ENCODE data around the gene PEAK1. TPM values are rescaled to one million over a fixed set of nuclear protein-coding genes. Genes with fewer than 3 reads are reported as not detected.
A peak's percentile ranks its signal among the peaks of the same experiment; 100 is the strongest.

The PEAK1 gene
- total RNA-seq, 4 donors from 2014 or later = 37.8 to 75.3 (median 55.0) TPM

GRCh38 chr15:77311618-77312398 lies 108.1 kb downstream of the PEAK1 start:
- DNase-seq (ENCODE audit: low spot score) (no peak), ATAC-seq (ENCODE audit: low FRiP score) (no peak)
- TF ChIP-seq CTCF (IDR thresholded peaks at IDR 0.05) = no peak

- DNase-seq (ENCODE audit: low spot score) = no peak
- TF ChIP-seq CTCF (IDR thresholded peaks at IDR 0.05) = no peak
- no peak for ATAC-seq (ENCODE audit: low FRiP score)
Observed at GRCh38 chr15:77311020-77311419, 108.9 kb downstream of the PEAK1 start.

GRCh38 chr15:77309392-77309791 lies 110.5 kb downstream of the PEAK1 start:
- ATAC-seq (ENCODE audit: low FRiP score) (no peak), DNase-seq (ENCODE audit: low spot score) (no peak)
- TF ChIP-seq CTCF (IDR thresholded peaks at IDR 0.05) = no peak

GRCh38 chr15:77305953-77306352 lies 114.0 kb downstream of the PEAK1 start:
- no peak for TF ChIP-seq CTCF (IDR thresholded peaks at IDR 0.05)
- ATAC-seq (ENCODE audit: low FRiP score) = no peak
- no peak for DNase-seq (ENCODE audit: low spot score)

GRCh38 chr15:77296773-77297337 lies 123.0 kb downstream of the PEAK1 start:
- DNase-seq (ENCODE audit: low spot score) (no peak), ATAC-seq (ENCODE audit: low FRiP score) (no peak)

GRCh38 chr15:77295446-77295845 lies 124.5 kb downstream of the PEAK1 start:
- TF ChIP-seq CTCF (IDR thresholded peaks at IDR 0.05) = no peak
- peak; percentile 79 for ATAC-seq (ENCODE audit: low FRiP score)
- DNase-seq (ENCODE audit: low spot score) = no peak

More at GRCh38 chr15:77296773-77297337, 123.0 kb downstream of the PEAK1 start:
- TF ChIP-seq CTCF (IDR thresholded peaks at IDR 0.05) = no peak

Data from omental fat pad (tissue), 4 donors.